Endothelial cell (in vitro differentiated cells): ENCODE measurements around the gene PLET1. TPM values are rescaled to one million over a fixed set of nuclear protein-coding genes. Genes with fewer than 3 reads are reported as not detected.

Source experiments
- DNase-seq: peaks from one replicate; pipeline ENCODE4 v3.0.0; 2021; ENCODE audit warnings: low spot score
- H3K27ac Mint-ChIP-seq: one replicate; pipeline ENCODE4 v1.8.0; 2021; ENCODE audit warnings: mixed read lengths, inconsistent platforms; ENCODE audit not compliant: unreplicated experiment
- H3K27me3 Mint-ChIP-seq: one replicate; pipeline ENCODE4 v1.8.0; 2021; ENCODE audit warnings: mild to moderate bottlenecking, moderate library complexity, mixed read lengths, inconsistent platforms; ENCODE audit not compliant: unreplicated experiment
- H3K36me3 Mint-ChIP-seq: one replicate; pipeline ENCODE4 v1.8.0; 2021; ENCODE audit warnings: mild to moderate bottlenecking, low read depth, mixed read lengths, inconsistent platforms; ENCODE audit not compliant: unreplicated experiment
- H3K4me1 Mint-ChIP-seq: one replicate; pipeline ENCODE4 v1.8.0; 2021; ENCODE audit warnings: mild to moderate bottlenecking, mixed read lengths, inconsistent platforms; ENCODE audit not compliant: unreplicated experiment
- H3K4me3 Mint-ChIP-seq: one replicate; pipeline ENCODE4 v1.8.0; 2021; ENCODE audit warnings: mild to moderate bottlenecking, mixed read lengths, inconsistent platforms; ENCODE audit not compliant: unreplicated experiment
- H3K9me3 Mint-ChIP-seq: one replicate; pipeline ENCODE4 v1.8.0; 2021; ENCODE audit warnings: mixed read lengths, inconsistent platforms; ENCODE audit not compliant: unreplicated experiment
- CTCF ChIP-seq: fragments of 200-600 bp; sonication (generic); IDR thresholded peaks from one replicate; pipeline ENCODE4 v1.5.0; 2021; ENCODE audit warnings: antibody characterized with exemption; ENCODE audit not compliant: unreplicated experiment
- total RNA-seq: library from RNA; stranded (reverse); fragmentation: NEBNext Ultra II Directional; extraction: Animal tissue kit (Norgen Biotek cat#: 25700); gene quantifications from one replicate; pipeline ENCODE4 v1.2.1, GENCODE V29; 2021; ENCODE audit not compliant: unreplicated experiment

Gene PLET1
- total RNA-seq, 1 donor from 2014 or later, result not detected

- DNase-seq, result no peak
- Mint-ChIP-seq H3K4me3 (no peak overlapping the region), H3K4me1 (peaks cover 11% of the 10 kb centered on the region)
Measured at GRCh38 chr11:112297248-112297866, 36.7 kb upstream of the PLET1 start.

GRCh38 chr11:112296044-112296443 lies 35.4 kb upstream of the PLET1 start:
- no peak overlapping the region for H3K4me3 Mint-ChIP-seq
- H3K9me3 Mint-ChIP-seq, result no peaks in the 10 kb centered on the region
- DNase-seq, result no peak
- TF ChIP-seq CTCF, result no peak
- H3K4me1 Mint-ChIP-seq, result peaks cover 11% of the 10 kb centered on the region
- no peaks in the 10 kb centered on the region for H3K27me3 Mint-ChIP-seq
- no peak overlapping the region for H3K27ac Mint-ChIP-seq
- H3K36me3 Mint-ChIP-seq, result no peaks in the 10 kb centered on the region

More at GRCh38 chr11:112297248-112297866, 36.7 kb upstream of the PLET1 start:
- H3K27ac Mint-ChIP-seq, result no peak overlapping the region
- TF ChIP-seq CTCF, result no peak
- no peaks in the 10 kb centered on the region for H3K9me3 Mint-ChIP-seq
- H3K27me3 Mint-ChIP-seq, result no peaks in the 10 kb centered on the region
- no peaks in the 10 kb centered on the region for H3K36me3 Mint-ChIP-seq

GRCh38 chr11:112294688-112295340 lies 34.2 kb upstream of the PLET1 start:
- H3K9me3 Mint-ChIP-seq, result no peaks in the 10 kb centered on the region
- H3K4me1 Mint-ChIP-seq, result peaks cover 11% of the 10 kb centered on the region
- no peak overlapping the region for H3K27ac Mint-ChIP-seq
- H3K27me3 Mint-ChIP-seq, result no peaks in the 10 kb centered on the region
- no peak for DNase-seq
- H3K36me3 Mint-ChIP-seq, result no peaks in the 10 kb centered on the region
- no peak overlapping the region for H3K4me3 Mint-ChIP-seq
- TF ChIP-seq CTCF, result no peak

DNA sequence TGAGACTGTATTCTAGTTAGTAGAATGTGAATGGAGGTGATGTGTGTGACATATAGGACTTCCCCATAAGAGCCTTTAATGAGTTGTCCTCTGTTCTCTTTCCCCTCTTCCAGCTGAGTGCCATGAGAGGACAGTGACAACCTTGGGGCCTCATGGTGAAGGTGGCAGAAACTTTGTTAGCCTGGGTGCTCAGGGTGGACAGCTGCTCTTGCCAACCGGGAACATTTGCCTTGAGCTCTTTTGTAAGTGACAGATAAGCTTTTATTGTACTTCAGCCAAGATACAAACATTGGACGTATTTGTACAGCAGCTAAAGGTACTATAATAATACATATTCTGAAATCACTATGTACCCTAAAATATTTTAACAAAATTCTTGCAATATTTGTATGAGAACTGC lies 33.0 kb upstream of the PLET1 start:
- no peak for DNase-seq
- no peaks in the 10 kb centered on the region for H3K27me3 Mint-ChIP-seq
- H3K4me3 Mint-ChIP-seq, result no peak overlapping the region
- H3K4me1 Mint-ChIP-seq, result peaks cover 11% of the 10 kb centered on the region
- no peak for TF ChIP-seq CTCF
- H3K27ac Mint-ChIP-seq, result no peak overlapping the region
- no peaks in the 10 kb centered on the region for H3K36me3 Mint-ChIP-seq
- no peaks in the 10 kb centered on the region for H3K9me3 Mint-ChIP-seq

GRCh38 chr11:112292785-112293407 lies 32.2 kb upstream of the PLET1 start:
- no peaks in the 10 kb centered on the region for H3K36me3 Mint-ChIP-seq
- peaks cover 9% of the 10 kb centered on the region for H3K4me1 Mint-ChIP-seq
- no peaks in the 10 kb centered on the region for H3K9me3 Mint-ChIP-seq
- no peaks in the 10 kb centered on the region for H3K27me3 Mint-ChIP-seq
- no peak for TF ChIP-seq CTCF
- H3K27ac Mint-ChIP-seq, result no peak overlapping the region
- no peak overlapping the region for H3K4me3 Mint-ChIP-seq
- DNase-seq, result no peak
